Measurements from ENCODE around the gene QPCT. TPM values are rescaled to one million over a fixed set of nuclear protein-coding genes. Genes with fewer than 3 reads are reported as not detected.

The QPCT gene
- polyA plus RNA-seq, 1 experiment: 8.3 TPM

GRCh38 chr2:37358466-37358865 is 14.0 kb downstream of the QPCT start:
- DNase-seq (ENCODE audit: low read depth, low spot score): no peak
- H3K27ac ChIP-seq (ENCODE audit: low read depth, low read length): no peak overlapping the region
- H3K9me3 ChIP-seq (ENCODE audit: control insufficient read depth, insufficient read depth, low read length): no peaks in the 10 kb centered on the region
- POLR2A ChIA-PET: no interaction called here
- peaks cover 11% of the 10 kb centered on the region for H3K27me3 ChIP-seq (ENCODE audit: control insufficient read depth, insufficient read depth, low read length)
- CTCF ChIA-PET: no interaction called here
- TF ChIP-seq CTCF (IDR thresholded peaks at IDR 0.05; ENCODE audit: low read depth, low read length): no peak
- H3K4me3 ChIP-seq (ENCODE audit: low read depth, low read length): no peak overlapping the region

GRCh38 chr2:37361216-37361815 is 16.9 kb downstream of the QPCT start:
- H3K27me3 ChIP-seq (ENCODE audit: control insufficient read depth, insufficient read depth, low read length): peaks cover 14% of the 10 kb centered on the region
- H3K27ac ChIP-seq (ENCODE audit: low read depth, low read length): no peak overlapping the region
- ChIA-PET CTCF (no interaction called here), POLR2A (no interaction called here)
- H3K9me3 ChIP-seq (ENCODE audit: control insufficient read depth, insufficient read depth, low read length): no peaks in the 10 kb centered on the region
- TF ChIP-seq CTCF (IDR thresholded peaks at IDR 0.05; ENCODE audit: low read depth, low read length): no peak
- H3K4me3 ChIP-seq (ENCODE audit: low read depth, low read length): no peak overlapping the region
- DNase-seq (ENCODE audit: low read depth, low spot score): no peak

GRCh38 chr2:37361994-37362698 is 17.7 kb downstream of the QPCT start:
- Histone ChIP-seq H3K27me3 (ENCODE audit: control insufficient read depth, insufficient read depth, low read length) (peaks cover 14% of the 10 kb centered on the region), H3K9me3 (ENCODE audit: control insufficient read depth, insufficient read depth, low read length) (no peaks in the 10 kb centered on the region), H3K27ac (ENCODE audit: low read depth, low read length) (no peak overlapping the region), H3K4me3 (ENCODE audit: low read depth, low read length) (no peak overlapping the region)
- POLR2A ChIA-PET: no interaction called here
- CTCF ChIA-PET: no interaction called here
- DNase-seq (ENCODE audit: low read depth, low spot score): no peak
- TF ChIP-seq CTCF (IDR thresholded peaks at IDR 0.05; ENCODE audit: low read depth, low read length): no peak

GRCh38 chr2:37364351-37364750 is 19.9 kb downstream of the QPCT start:
- DNase-seq (ENCODE audit: low read depth, low spot score): no peak
- TF ChIP-seq CTCF (IDR thresholded peaks at IDR 0.05; ENCODE audit: low read depth, low read length): no peak
- ChIA-PET POLR2A (no interaction called here), CTCF (no interaction called here)
- H3K27me3 ChIP-seq (ENCODE audit: control insufficient read depth, insufficient read depth, low read length): peaks cover 4% of the 10 kb centered on the region
- H3K27ac ChIP-seq (ENCODE audit: low read depth, low read length): no peak overlapping the region
- H3K4me3 ChIP-seq (ENCODE audit: low read depth, low read length): no peak overlapping the region
- H3K9me3 ChIP-seq (ENCODE audit: control insufficient read depth, insufficient read depth, low read length): no peaks in the 10 kb centered on the region

GRCh38 chr2:37365669-37366068 is 21.2 kb downstream of the QPCT start:
- POLR2A ChIA-PET: no interaction called here
- DNase-seq (ENCODE audit: low read depth, low spot score): no peak
- Histone ChIP-seq H3K9me3 (ENCODE audit: control insufficient read depth, insufficient read depth, low read length) (no peaks in the 10 kb centered on the region), H3K27ac (ENCODE audit: low read depth, low read length) (no peak overlapping the region), H3K4me3 (ENCODE audit: low read depth, low read length) (no peak overlapping the region), H3K27me3 (ENCODE audit: control insufficient read depth, insufficient read depth, low read length) (peaks cover 4% of the 10 kb centered on the region)
- CTCF ChIA-PET: no interaction called here
- no peak for TF ChIP-seq CTCF (IDR thresholded peaks at IDR 0.05; ENCODE audit: low read depth, low read length)

Measured in AG04450 (cell line).